K562 (cell line): ENCODE results near the gene TFAP2E. TPM values are rescaled to one million over a fixed set of nuclear protein-coding genes. Genes with fewer than 3 reads are reported as not detected.

ENCODE experiments used
- ARID3A ChIP-seq: IDR thresholded peaks from 2 replicates; pipeline ENCODE4 v1.6.1; 2012; ENCODE audit warnings: low read depth, low read length, improper control_type of control experiment, borderline replicate concordance
- ARID4B ChIP-seq: sonication (generic); formaldehyde crosslinking; IDR thresholded peaks from 2 replicates; pipeline ENCODE4 v1.8.0; 2022; ENCODE audit warnings: mild to moderate bottlenecking, missing genetic modification reagents
- ATF3 ChIP-seq, 2 experiments: fragments of 450-650 bp in 1 of 2; sonication (generic) in 1 of 2; formaldehyde crosslinking in 1 of 2; IDR thresholded peaks in 1 of 2; conservative IDR thresholded peaks in 1 of 2; 2 replicates each; pipeline versions ENCODE4 v1.6.1 to v1.8.1; 2016 to 2023; ENCODE audit warnings: mild to moderate bottlenecking in 2 of 2, moderate library complexity in 2 of 2, inconsistent platforms in 1 of 2, missing genetic modification reagents in 1 of 2
- CBX3 ChIP-seq, 2 experiments: IDR thresholded peaks; 1 replicate in 1 of 2; 2 replicates in 1 of 2; pipeline ENCODE4 v1.6.1; 2012; ENCODE audit warnings: inconsistent platforms in 2 of 2, low read length in 2 of 2, borderline replicate concordance in 1 of 2, control low read depth in 1 of 2
- CSDE1 ChIP-seq, 2 experiments: fragments of 450-650 bp; IDR thresholded peaks; 2 replicates each; pipeline ENCODE4 v1.6.1; 2016; ENCODE audit warnings: mild to moderate bottlenecking in 1 of 2
- DNMT1 ChIP-seq: fragments of 450-650 bp; IDR thresholded peaks from 2 replicates; pipeline ENCODE4 v1.6.1; 2016; ENCODE audit warnings: antibody characterized with exemption, mild to moderate bottlenecking
- E2F3 ChIP-seq: fragments of 250-450 bp; sonication (Bioruptor Pico); IDR thresholded peaks from 2 replicates; pipeline ENCODE4 v1.4.0; 2020; ENCODE audit warnings: mild to moderate bottlenecking
- FOXK2 ChIP-seq, 2 experiments: fragments of 450-650 bp; IDR thresholded peaks in 1 of 2; conservative IDR thresholded peaks in 1 of 2; 2 replicates each; pipeline ENCODE4 v1.6.1; 2016; ENCODE audit warnings: low read depth in 2 of 2, mild to moderate bottlenecking in 1 of 2
- JUNB ChIP-seq: fragments of 450-650 bp; formaldehyde crosslinking; conservative IDR thresholded peaks from 2 replicates; pipeline ENCODE4 v1.4.0; 2020; ENCODE audit warnings: mild to moderate bottlenecking
- NBN ChIP-seq: fragments of 450-650 bp; IDR thresholded peaks from 2 replicates; pipeline ENCODE4 v1.6.1; 2016; ENCODE audit warnings: low read depth, mild to moderate bottlenecking
- NFE2L1 ChIP-seq: fragments of 450-650 bp; IDR thresholded peaks from 2 replicates; pipeline ENCODE4 v1.6.1; 2016; ENCODE audit warnings: missing genetic modification characterization, low read depth, mild to moderate bottlenecking, missing compliant biosample characterization, moderate library complexity, borderline replicate concordance
- RBM25 ChIP-seq: fragments of 200-400 bp; formaldehyde crosslinking; IDR thresholded peaks from 2 replicates; pipeline ENCODE4 v1.6.1; 2018; ENCODE audit warnings: low read length, low read depth, moderate library complexity; ENCODE audit not compliant: severe bottlenecking
- RCOR1 ChIP-seq, 2 experiments: IDR thresholded peaks; 2 replicates each; pipeline ENCODE4 v1.6.1; 2012; ENCODE audit warnings: low read depth in 2 of 2, low read length in 2 of 2, borderline replicate concordance in 1 of 2, improper control_type of control experiment in 1 of 2
- RUNX1 ChIP-seq: sonication (generic); IDR thresholded peaks from 2 replicates; pipeline ENCODE4 v1.6.1; 2016; ENCODE audit warnings: antibody characterized with exemption, low read depth
- SIX5 ChIP-seq, 2 experiments: IDR thresholded peaks; 2 replicates each; pipeline ENCODE4 v1.6.1; 2011; ENCODE audit warnings: low read length in 2 of 2, borderline replicate concordance in 1 of 2, low read depth in 1 of 2, mild to moderate bottlenecking in 1 of 2, moderate library complexity in 1 of 2; ENCODE audit not compliant: insufficient read depth in 1 of 2
- SOX6 ChIP-seq: fragments of 450-650 bp; IDR thresholded peaks from 2 replicates; pipeline ENCODE4 v1.6.1; 2014; ENCODE audit warnings: mild to moderate bottlenecking
- SP1 ChIP-seq: sonication (generic); formaldehyde crosslinking; IDR thresholded peaks from 2 replicates; pipeline ENCODE4 v1.8.1; 2022; ENCODE audit warnings: mild to moderate bottlenecking, missing genetic modification reagents
- ZFX ChIP-seq: sonication (generic); formaldehyde crosslinking; IDR thresholded peaks from 2 replicates; pipeline ENCODE4 v1.8.0; 2022; ENCODE audit warnings: mild to moderate bottlenecking, missing genetic modification reagents, moderate library complexity
- ZNF507 ChIP-seq: conservative IDR thresholded peaks from 2 replicates; pipeline ENCODE4 v1.6.1; 2017; ENCODE audit warnings: missing genetic modification characterization, missing compliant biosample characterization
- ZSCAN29 ChIP-seq: fragments of 450-650 bp; IDR thresholded peaks from 2 replicates; pipeline ENCODE4 v1.6.1; 2017
- polyA plus RNA-seq, 8 experiments: library from polyadenylated mRNA; depleted of rRNA in 4 of 8; stranded (reverse) in 5 of 8; unstranded in 3 of 8; fragments of >200 nt; fragmentation: Nextera tagmentation in 2 of 8; fragmentation: Illumina TruSeq in 1 of 8; extraction: Ambion mirVana in 2 of 8; extraction: Trizol in 1 of 8; gene quantifications; 2 replicates each; pipeline versions ENCODE4 v1.2.1 to v1.2.3, GENCODE V29; 2011 to 2014; ENCODE audit warnings: inconsistent platforms in 1 of 8, missing spikeins in 1 of 8
- total RNA-seq, 7 experiments: library from RNA; depleted of rRNA in 6 of 7; stranded (reverse); fragments of >200 nt in 6 of 7; fragmentation: Illumina TruSeq in 2 of 7; extraction: Trizol in 2 of 7; gene quantifications; 2 replicates each; pipeline versions ENCODE4 v1.2.1 to v1.2.3, GENCODE V29; 2011 to 2021; ENCODE audit warnings: low replicate concordance in 1 of 7

TFAP2E gene
- total and polyA plus RNA-seq, 9 of the 15 experiments (the other 6 are each of a cell fraction or from before 2014, with no cell fraction given): 0.03 to 0.11 (median 0.07) TPM; not detected in 4

- TF ChIP-seq ARID4B (CRISPR knock-in tag) (peak; percentile 56; the same call in 1 of the 2 replicates), ATF3 (IDR thresholded peaks at IDR 0.05) (peak; percentile 82), ATF3 (CRISPR knock-in tag; conservative IDR thresholded peaks at IDR 0.05) (peak; percentile 79; the same call in 1 of the 2 replicates), CBX3 (IDR thresholded peaks at IDR 0.05; ENCODE audit: borderline replicate concordance in 1 of 2, low read length in 2 of 2) (no peak), ZFX (CRISPR knock-in tag) (peak; percentile 46), DNMT1 (peak; percentile 75; the same call in 1 of the 2 replicates), RUNX1 (peak; percentile 85; the same call in 1 of the 2 replicates), RBM25 (peak; percentile 99), RCOR1 (IDR thresholded peaks at IDR 0.05; ENCODE audit: borderline replicate concordance in 1 of 2, low read depth in 2 of 2, low read length in 2 of 2) (peak in 1 of 2 experiments; percentile 64; a peak in 2 of 4 replicates), NBN (peak; percentile 77), SP1 (peak; percentile 99), SIX5 (IDR thresholded peaks at IDR 0.05; ENCODE audit: borderline replicate concordance in 1 of 2, insufficient read depth in 1 of 2, low read depth in 1 of 2, low read length in 2 of 2) (peak; percentile 91 to 95), SOX6 (0 out of 2 replicates have a peak, but pooled peaks have one; percentile 6), NFE2L1 (tag) (no peak), ARID3A (no peak), CSDE1 (IDR thresholded peaks at IDR 0.05) (peak in 1 of 2 experiments; percentile 30; a peak in 1 of 4 replicates), FOXK2 (conservative IDR thresholded peaks at IDR 0.05 in 1 of 2, IDR thresholded peaks at IDR 0.05 in 1 of 2; ENCODE audit: low read depth in 2 of 2) (0 out of 4 replicates have a peak, but pooled peaks of 1 of the 2 experiments have one; percentile 23), JUNB (CRISPR knock-in tag) (no peak), ZSCAN29 (0 out of 2 replicates have a peak, but pooled peaks have one; percentile 26), ZNF507 (tag) (no peak), E2F3 (0 out of 2 replicates have a peak, but pooled peaks have one; percentile 33)
Measured at GRCh38 chr1:35557611-35558373, 15.3 kb upstream of the TFAP2E start, which contains the start of gene NCDN (continued).
